Dermis blood vessel endothelial cell (primary cell): Measurements from ENCODE around the gene SFTPB. TPM values are rescaled to one million over a fixed set of nuclear protein-coding genes. Genes with fewer than 3 reads are reported as not detected.
"Not testable (repeated sequence)": the region's sequence is repeated elsewhere in the genome, so short reads cannot be mapped to it uniquely, and the experiment has no call there.

Experiments
- DNase-seq: peaks from one replicate; pipeline ENCODE4 v3.0.0; 2010
- total RNA-seq: library from RNA; depleted of rRNA; stranded (reverse); fragments of >200 nt; gene quantifications from 2 replicates; pipeline ENCODE4 v1.2.3, GENCODE V29; 2014

Gene SFTPB
- not detected in 2 replicates for total RNA-seq

GRCh38 chr2:85668009-85668856, at the start of gene SFTPB:
TSS of gene SFTPB (minus strand) at chr2:85668199. CDS start at chr2:85668183, 16 bp downstream.
- DNase-seq, result no peak

GRCh38 chr2:85717308-85718008, 49.5 kb upstream of the SFTPB start:
- no peak for DNase-seq

- DNase-seq, result no peak
These were observed 48.4 kb upstream of the SFTPB start for GRCh38 chr2:85716346-85716914.

GRCh38 chr2:85714841-85715240, 46.8 kb upstream of the SFTPB start:
- no peak for DNase-seq

GRCh38 chr2:85714421-85714820, 46.4 kb upstream of the SFTPB start:
- DNase-seq, result not testable (repeated sequence)

GRCh38 chr2:85713836-85714235, 45.8 kb upstream of the SFTPB start:
- DNase-seq, result no peak

GRCh38 chr2:85712849-85713612, 45.0 kb upstream of the SFTPB start:
- peak; percentile 32 for DNase-seq

GRCh38 chr2:85712336-85712735, 44.3 kb upstream of the SFTPB start:
- no peak for DNase-seq

- no peak for DNase-seq
These were observed 43.6 kb upstream of the SFTPB start for GRCh38 chr2:85711578-85712060.

- DNase-seq, result peak; percentile 80
These were observed 42.9 kb upstream of the SFTPB start for GRCh38 chr2:85710687-85711577.

GRCh38 chr2:85709401-85709811, 41.4 kb upstream of the SFTPB start:
- DNase-seq, result peak; percentile 48

- DNase-seq, result no peak
These were observed 40.6 kb upstream of the SFTPB start for GRCh38 chr2:85708641-85709040.

- peak; percentile 94 for DNase-seq
These were observed 39.3 kb upstream of the SFTPB start for GRCh38 chr2:85707304-85707703.

- DNase-seq, result no peak
These were observed 38.7 kb upstream of the SFTPB start for GRCh38 chr2:85706599-85707296.

- DNase-seq, result no peak
These were observed 38.1 kb upstream of the SFTPB start for GRCh38 chr2:85706063-85706462.

GRCh38 chr2:85705680-85706039, 37.7 kb upstream of the SFTPB start:
- peak; percentile 48 for DNase-seq

- DNase-seq, result no peak
These were observed 37.0 kb upstream of the SFTPB start for GRCh38 chr2:85704800-85705679.

GRCh38 chr2:85704038-85704437, 36.0 kb upstream of the SFTPB start:
- DNase-seq, result no peak

GRCh38 chr2:85703329-85703728, 35.3 kb upstream of the SFTPB start:
- DNase-seq, result no peak

GRCh38 chr2:85702800-85703199, 34.8 kb upstream of the SFTPB start:
- DNase-seq, result no peak
